HepG2 (cell line): Measurements from ENCODE around the gene RNF149. TPM values are rescaled to one million over a fixed set of nuclear protein-coding genes. Genes with fewer than 3 reads are reported as not detected.
A peak's percentile ranks its signal among the peaks of the same experiment; 100 is the strongest.

Source experiments
- ATF5 ChIP-seq: sonication (generic); formaldehyde crosslinking; IDR thresholded peaks from 2 replicates; pipeline ENCODE4 v1.4.0; 2020; ENCODE audit warnings: mild to moderate bottlenecking, low read depth, missing genetic modification reagents
- CCAR2 ChIP-seq: fragments of 200-400 bp; formaldehyde crosslinking; optimal IDR thresholded peaks from 2 replicates; pipeline ENCODE3; 2018; ENCODE audit warnings: low read depth, mild to moderate bottlenecking, low read length, moderate library complexity
- FOXA1 ChIP-seq, 2 experiments: fragments of 450-650 bp in 1 of 2; sonication (generic) in 1 of 2; formaldehyde crosslinking in 1 of 2; IDR thresholded peaks; 2 replicates each; pipeline versions ENCODE4 v1.4.0 to v1.6.1; 2016 to 2020; ENCODE audit warnings: missing genetic modification reagents in 1 of 2
- FUBP1 ChIP-seq: sonication (generic); formaldehyde crosslinking; IDR thresholded peaks from 2 replicates; pipeline ENCODE4 v1.5.1; 2020; ENCODE audit warnings: missing genetic modification reagents, mild to moderate bottlenecking, borderline replicate concordance
- HMG20B ChIP-seq: conservative IDR thresholded peaks from 2 replicates; pipeline ENCODE4 v1.6.1; 2016; ENCODE audit warnings: missing genetic modification reagents, missing compliant biosample characterization
- HOXD1 ChIP-seq: sonication (generic); formaldehyde crosslinking; IDR thresholded peaks from 2 replicates; pipeline ENCODE4 v1.5.0; 2020; ENCODE audit warnings: missing genetic modification reagents
- KDM5A ChIP-seq: fragments of 200-600 bp; sonication (generic); IDR thresholded peaks from 2 replicates; pipeline ENCODE4 v1.7.0; 2018; ENCODE audit warnings: antibody characterized with exemption, mild to moderate bottlenecking, low read length, borderline replicate concordance
- KLF12 ChIP-seq: sonication (generic); formaldehyde crosslinking; IDR thresholded peaks from 2 replicates; pipeline ENCODE4 v1.4.0; 2020; ENCODE audit warnings: missing genetic modification reagents, borderline replicate concordance
- MAFF ChIP-seq: IDR thresholded peaks from 2 replicates; pipeline ENCODE4 v1.6.1; 2011; ENCODE audit warnings: low read depth, low read length, improper control_type of control experiment
- MTERF4 ChIP-seq: sonication (generic); formaldehyde crosslinking; IDR thresholded peaks from 2 replicates; pipeline ENCODE4 v1.8.0; 2023; ENCODE audit warnings: mild to moderate bottlenecking, missing genetic modification reagents
- MXD3 ChIP-seq: IDR thresholded peaks from 2 replicates; pipeline ENCODE4 v1.6.1; 2016; ENCODE audit warnings: mild to moderate bottlenecking, missing biosample characterization, missing genetic modification reagents
- TARDBP ChIP-seq: sonication (generic); formaldehyde crosslinking; IDR thresholded peaks from 2 replicates; pipeline ENCODE4 v1.8.0; 2022; ENCODE audit warnings: mild to moderate bottlenecking, missing genetic modification reagents
- ZBTB33 ChIP-seq: sonication (generic); formaldehyde crosslinking; IDR thresholded peaks from 2 replicates; pipeline ENCODE4 v1.4.0; 2020; ENCODE audit warnings: missing genetic modification reagents
- ZC3H13 ChIP-seq: sonication (generic); formaldehyde crosslinking; IDR thresholded peaks from 2 replicates; pipeline ENCODE4 v1.8.1; 2023; ENCODE audit warnings: mild to moderate bottlenecking, missing genetic modification reagents, moderate library complexity
- ZFAT ChIP-seq: sonication (generic); formaldehyde crosslinking; conservative IDR thresholded peaks from 2 replicates; pipeline ENCODE4 v1.8.1; 2023; ENCODE audit warnings: missing genetic modification reagents, inconsistent platforms
- ZNF143 ChIP-seq: sonication (generic); formaldehyde crosslinking; IDR thresholded peaks from 2 replicates; pipeline ENCODE4 v1.4.0; 2020; ENCODE audit warnings: missing genetic modification reagents
- ZNF24 ChIP-seq: fragments of 450-650 bp; IDR thresholded peaks from 2 replicates; pipeline ENCODE4 v1.6.1; 2017; ENCODE audit warnings: antibody characterized with exemption, mild to moderate bottlenecking
- ZNF263 ChIP-seq: sonication (generic); formaldehyde crosslinking; IDR thresholded peaks from 2 replicates; pipeline ENCODE4 v1.4.0; 2020; ENCODE audit warnings: missing genetic modification reagents
- ZNF343 ChIP-seq: sonication (generic); formaldehyde crosslinking; IDR thresholded peaks from 2 replicates; pipeline ENCODE4 v1.4.0; 2020; ENCODE audit warnings: mild to moderate bottlenecking, missing genetic modification reagents
- ZNF562 ChIP-seq: sonication (generic); formaldehyde crosslinking; IDR thresholded peaks from 2 replicates; pipeline ENCODE4 v1.8.0; 2022; ENCODE audit warnings: missing genetic modification reagents, borderline replicate concordance
- ZNF567 ChIP-seq: sonication (generic); formaldehyde crosslinking; IDR thresholded peaks from 2 replicates; pipeline ENCODE4 v1.8.1; 2023; ENCODE audit warnings: mild to moderate bottlenecking, missing genetic modification reagents, borderline replicate concordance
- ZNF841 ChIP-seq: sonication (generic); formaldehyde crosslinking; IDR thresholded peaks from 2 replicates; pipeline ENCODE4 v1.8.1; 2023; ENCODE audit warnings: missing genetic modification reagents, borderline replicate concordance
- polyA plus RNA-seq, 8 experiments: library from polyadenylated mRNA; depleted of rRNA in 3 of 8; stranded (reverse) in 7 of 8; unstranded in 1 of 8; fragments of >200 nt; fragmentation: Illumina TruSeq in 4 of 8; extraction: Trizol in 4 of 8; gene quantifications; 2 replicates each; pipeline versions ENCODE4 v1.2.1 to v1.2.3, GENCODE V29; 2011 to 2016; ENCODE audit warnings: low read depth in 4 of 8, missing spikeins in 1 of 8, mixed read lengths in 1 of 8; ENCODE audit not compliant: insufficient read depth in 1 of 8
- total RNA-seq, 5 experiments: library from RNA; depleted of rRNA; stranded (reverse); fragments of >200 nt; fragmentation: Illumina TruSeq; extraction: Trizol; gene quantifications; 2 replicates each; pipeline ENCODE4 v1.2.3, GENCODE V29; 2016; ENCODE audit warnings: low read depth in 1 of 5

RNF149 gene
- total and polyA plus RNA-seq, 2 of the 13 experiments (the other 11 are each of a cell fraction or from before 2014, with no cell fraction given), result 87.6 to 109 TPM

- peak; percentile 97 for TF ChIP-seq ATF5 (CRISPR knock-in tag)
- no peak for TF ChIP-seq CCAR2
- peak; percentile 66 for TF ChIP-seq MTERF4 (CRISPR knock-in tag)
- no peak for TF ChIP-seq FOXA1 (IDR thresholded peaks at IDR 0.05)
- TF ChIP-seq FOXA1 (CRISPR knock-in tag; IDR thresholded peaks at IDR 0.05), result peak; percentile 53
- peak; percentile 66 for TF ChIP-seq KLF12 (CRISPR knock-in tag)
- peak; percentile 83 for TF ChIP-seq HMG20B (CRISPR knock-in tag)
- no peak for TF ChIP-seq ZNF24
- TF ChIP-seq ZNF343, result peak; percentile 98
- no peak for TF ChIP-seq ZNF562 (CRISPR knock-in tag)
- 0 out of 2 replicates have a peak, but pooled peaks have one; percentile 49 for TF ChIP-seq ZNF841 (CRISPR knock-in tag)
- peak; percentile 37; the same call in 1 of the 2 replicates for TF ChIP-seq MAFF
- TF ChIP-seq KDM5A, result peak; percentile 78
- no peak; the same call in 1 of the 2 replicates for TF ChIP-seq FUBP1 (CRISPR knock-in tag)
- TF ChIP-seq HOXD1 (CRISPR knock-in tag), result peak; percentile 93
- peak; percentile 94 for TF ChIP-seq ZC3H13 (CRISPR knock-in tag)
- TF ChIP-seq ZFAT (CRISPR knock-in tag), result peak; percentile 53; the same call in 1 of the 2 replicates
- no peak; the same call in 1 of the 2 replicates for TF ChIP-seq ZNF567 (CRISPR knock-in tag)
- TF ChIP-seq TARDBP (CRISPR knock-in tag), result peak; percentile 97
- peak; percentile 83 for TF ChIP-seq MXD3 (CRISPR knock-in tag)
- TF ChIP-seq ZNF143 (CRISPR knock-in tag), result peak; percentile 61
- peak; percentile 68; the same call in 1 of the 2 replicates for TF ChIP-seq ZBTB33 (CRISPR knock-in tag)
- TF ChIP-seq ZNF263 (CRISPR knock-in tag), result peak; percentile 84
These were observed at the start of gene RNF149 (continued) for GRCh38 chr2:101308432-101309210.
